ENCODE measurements around the gene THSD7A.

THSD7A gene

DNA sequence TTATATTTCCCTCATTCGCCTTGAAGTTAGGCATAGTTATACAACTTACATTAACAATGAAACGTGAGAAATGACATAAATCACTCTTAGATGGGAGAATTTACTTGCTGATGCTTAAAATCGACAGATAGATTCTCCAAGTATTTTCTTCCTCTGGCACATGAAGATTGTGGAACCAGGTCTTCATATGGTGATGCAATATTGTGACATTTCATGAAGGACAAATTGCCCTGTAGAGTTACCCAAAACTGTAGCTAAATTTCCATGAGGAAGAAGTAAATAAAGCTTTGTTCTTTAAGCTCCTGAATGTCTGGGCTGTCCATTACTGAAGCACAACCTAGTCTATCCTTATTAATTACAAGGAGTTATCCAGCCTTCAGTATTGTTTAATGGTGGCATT lies 353.1 kb downstream of the THSD7A start:
- Mint-ChIP-seq H3K36me3 (ENCODE audit: low read depth) (no peaks in the 10 kb centered on the region), H3K27me3 (ENCODE audit: low read depth) (no peaks in the 10 kb centered on the region), H3K27ac (no peak overlapping the region), H3K4me1 (ENCODE audit: low read depth) (no peaks in the 10 kb centered on the region), H3K9me3 (no peaks in the 10 kb centered on the region), H3K4me3 (no peak overlapping the region)
- no peak for DNase-seq (ENCODE audit: low spot score)

DNA sequence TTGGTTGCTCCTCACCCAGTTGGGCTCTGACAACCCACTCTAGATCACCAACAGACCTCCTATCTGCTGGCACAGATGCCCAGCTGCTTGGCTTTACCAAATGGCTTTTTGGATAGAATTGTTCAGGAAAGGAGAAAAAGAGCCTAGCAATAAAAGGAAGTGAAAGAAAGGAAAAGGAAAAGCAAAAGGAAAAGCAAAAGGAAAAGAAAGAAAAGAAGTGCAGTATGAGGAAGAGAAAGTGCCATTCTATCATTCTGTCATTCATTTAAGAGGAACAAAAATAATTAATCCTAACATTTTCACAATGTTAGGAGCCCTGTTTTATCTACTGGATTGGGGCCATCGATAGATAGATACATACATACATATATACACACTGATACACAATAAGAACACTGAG lies 353.6 kb downstream of the THSD7A start:
- Mint-ChIP-seq H3K4me1 (ENCODE audit: low read depth) (no peaks in the 10 kb centered on the region), H3K9me3 (no peaks in the 10 kb centered on the region), H3K27ac (no peak overlapping the region), H3K27me3 (ENCODE audit: low read depth) (no peaks in the 10 kb centered on the region), H3K4me3 (no peak overlapping the region), H3K36me3 (ENCODE audit: low read depth) (no peaks in the 10 kb centered on the region)
- DNase-seq (ENCODE audit: low spot score) = no peak

DNA sequence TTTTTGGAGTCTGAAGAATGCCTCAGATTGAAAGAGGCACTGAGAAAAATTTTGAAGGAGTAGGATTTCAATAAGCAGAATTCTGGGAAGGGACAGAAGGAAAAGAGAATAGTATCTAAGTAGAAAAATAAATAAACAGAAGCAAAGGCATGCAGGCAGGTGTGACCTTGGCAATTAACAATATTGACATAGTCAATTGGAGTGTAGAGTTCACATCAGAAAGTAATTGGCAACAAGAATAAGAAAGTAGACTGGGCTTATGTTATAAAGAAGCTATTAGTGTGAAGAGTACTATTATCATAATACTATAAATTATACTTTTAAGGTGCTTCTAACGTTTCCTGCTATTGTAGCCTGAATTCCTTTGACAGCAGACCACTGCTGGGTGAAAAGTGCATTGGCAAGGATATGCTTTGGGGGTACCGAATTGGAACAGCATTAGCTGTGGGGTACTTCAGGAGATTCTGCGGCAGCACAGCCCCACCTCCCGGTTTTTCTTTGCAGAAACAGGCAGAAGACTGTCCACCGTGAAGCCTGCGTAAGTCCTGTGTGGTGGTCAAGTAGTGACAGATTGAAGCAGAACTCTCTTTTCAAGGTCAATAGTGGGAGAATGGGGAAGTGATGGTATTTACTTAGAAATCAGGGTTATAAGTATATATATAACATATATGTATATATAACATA lies 357.0 kb downstream of the THSD7A start:
- Mint-ChIP-seq H3K36me3 (ENCODE audit: low read depth) (no peaks in the 10 kb centered on the region), H3K9me3 (no peaks in the 10 kb centered on the region), H3K4me1 (ENCODE audit: low read depth) (no peaks in the 10 kb centered on the region), H3K27ac (no peak overlapping the region), H3K27me3 (ENCODE audit: low read depth) (no peaks in the 10 kb centered on the region), H3K4me3 (no peak overlapping the region)
- DNase-seq (ENCODE audit: low spot score) = no peak

DNA sequence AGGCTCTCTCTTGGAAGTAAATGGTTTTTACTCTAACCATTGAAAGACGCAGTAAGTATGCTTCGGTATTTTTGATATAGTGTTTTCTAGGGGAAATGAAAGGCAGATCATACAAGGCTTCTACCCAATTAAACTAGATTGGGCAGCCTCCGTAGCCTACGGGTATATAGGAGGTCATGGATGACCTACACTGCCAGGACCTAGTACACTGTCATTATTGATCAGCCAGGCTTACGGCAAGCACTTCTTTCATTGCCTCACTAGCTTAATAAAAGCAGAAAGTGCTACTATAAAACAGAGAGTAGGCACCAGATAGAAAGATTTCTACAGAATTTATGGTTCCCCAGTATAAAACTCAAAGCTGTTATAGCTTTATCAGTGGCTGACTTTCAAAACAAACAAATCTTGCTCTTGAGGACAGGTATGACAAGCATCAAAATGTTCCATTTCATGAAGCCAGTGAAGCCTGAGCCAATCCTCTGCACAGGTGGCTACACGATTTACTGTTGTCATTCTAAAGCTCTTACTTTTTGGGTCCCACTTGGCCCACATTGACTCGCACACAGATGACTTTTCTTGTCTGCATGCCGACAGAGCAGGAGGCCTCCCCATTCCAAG lies 358.1 kb downstream of the THSD7A start:
- no peaks in the 10 kb centered on the region for H3K9me3 Mint-ChIP-seq
- no peaks in the 10 kb centered on the region for H3K36me3 Mint-ChIP-seq (ENCODE audit: low read depth)
- no peaks in the 10 kb centered on the region for H3K27me3 Mint-ChIP-seq (ENCODE audit: low read depth)
- DNase-seq (ENCODE audit: low spot score) = no peak
- no peak overlapping the region for H3K4me3 Mint-ChIP-seq
- no peak overlapping the region for H3K27ac Mint-ChIP-seq
- H3K4me1 Mint-ChIP-seq (ENCODE audit: low read depth) = no peaks in the 10 kb centered on the region

DNA sequence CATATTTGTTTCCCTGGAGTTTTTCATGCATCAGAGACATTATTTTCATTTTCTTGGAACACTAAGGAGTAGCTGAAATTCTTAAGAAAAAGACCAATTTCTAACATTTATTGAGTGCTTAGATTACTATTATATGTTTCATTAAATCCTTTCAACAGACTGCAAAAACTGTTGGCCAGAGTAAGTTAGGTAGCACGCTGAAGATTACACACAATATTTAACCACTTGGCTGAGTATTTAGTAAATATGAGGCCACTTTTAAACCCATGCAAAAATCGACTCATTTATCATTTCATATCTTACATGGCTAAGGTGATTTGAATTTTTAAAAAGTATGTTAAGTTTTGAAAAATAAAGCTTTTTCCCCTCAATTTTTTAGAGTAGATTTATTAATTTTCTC lies 358.8 kb downstream of the THSD7A start:
- H3K27ac Mint-ChIP-seq = no peak overlapping the region
- no peaks in the 10 kb centered on the region for H3K27me3 Mint-ChIP-seq (ENCODE audit: low read depth)
- no peaks in the 10 kb centered on the region for H3K36me3 Mint-ChIP-seq (ENCODE audit: low read depth)
- H3K4me1 Mint-ChIP-seq (ENCODE audit: low read depth) = no peaks in the 10 kb centered on the region
- H3K9me3 Mint-ChIP-seq = no peaks in the 10 kb centered on the region
- no peak for DNase-seq (ENCODE audit: low spot score)
- H3K4me3 Mint-ChIP-seq = no peak overlapping the region

DNA sequence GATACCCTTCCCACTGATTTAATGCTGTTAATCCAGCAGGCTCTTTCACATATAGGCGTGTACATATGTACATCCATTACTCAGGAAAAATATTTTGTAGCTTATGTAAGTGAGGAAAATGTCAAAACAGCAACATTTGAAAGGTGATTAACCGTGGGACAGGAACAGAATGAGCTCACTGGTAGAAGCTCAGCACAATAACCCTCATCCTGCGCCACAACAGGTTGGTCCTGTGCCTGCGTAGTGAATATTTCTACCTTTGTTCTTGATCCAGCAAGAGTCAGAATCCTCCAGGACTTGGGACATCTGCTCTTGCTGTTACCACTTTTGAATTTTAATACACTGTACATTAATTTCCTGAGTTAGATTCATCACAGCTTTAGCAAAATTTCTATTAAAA lies 359.4 kb downstream of the THSD7A start:
- no peak for DNase-seq (ENCODE audit: low spot score)
- no peak overlapping the region for H3K4me3 Mint-ChIP-seq
- H3K27ac Mint-ChIP-seq = no peak overlapping the region
- no peaks in the 10 kb centered on the region for H3K9me3 Mint-ChIP-seq
- no peaks in the 10 kb centered on the region for H3K27me3 Mint-ChIP-seq (ENCODE audit: low read depth)
- no peaks in the 10 kb centered on the region for H3K4me1 Mint-ChIP-seq (ENCODE audit: low read depth)
- no peaks in the 10 kb centered on the region for H3K36me3 Mint-ChIP-seq (ENCODE audit: low read depth)

DNA sequence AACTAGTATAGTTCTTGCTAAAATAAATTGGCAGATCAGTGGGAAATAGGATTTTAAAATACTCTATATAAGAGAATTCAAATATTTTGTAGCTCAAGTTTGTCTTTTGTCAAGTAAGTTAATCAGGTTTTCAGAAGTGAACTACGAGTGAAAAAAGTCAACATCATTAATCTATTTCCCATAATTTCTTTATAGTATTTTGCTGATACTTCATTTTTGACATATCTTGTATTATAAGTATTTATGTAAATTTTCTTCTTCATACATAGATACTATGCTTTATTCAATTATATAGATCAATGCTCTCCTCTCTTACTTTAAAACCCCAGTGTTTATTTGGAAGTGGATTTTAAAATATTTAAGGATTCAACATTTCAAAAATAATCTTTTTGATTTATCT lies 360.7 kb downstream of the THSD7A start:
- Mint-ChIP-seq H3K4me3 (no peak overlapping the region), H3K36me3 (ENCODE audit: low read depth) (no peaks in the 10 kb centered on the region)

DNA sequence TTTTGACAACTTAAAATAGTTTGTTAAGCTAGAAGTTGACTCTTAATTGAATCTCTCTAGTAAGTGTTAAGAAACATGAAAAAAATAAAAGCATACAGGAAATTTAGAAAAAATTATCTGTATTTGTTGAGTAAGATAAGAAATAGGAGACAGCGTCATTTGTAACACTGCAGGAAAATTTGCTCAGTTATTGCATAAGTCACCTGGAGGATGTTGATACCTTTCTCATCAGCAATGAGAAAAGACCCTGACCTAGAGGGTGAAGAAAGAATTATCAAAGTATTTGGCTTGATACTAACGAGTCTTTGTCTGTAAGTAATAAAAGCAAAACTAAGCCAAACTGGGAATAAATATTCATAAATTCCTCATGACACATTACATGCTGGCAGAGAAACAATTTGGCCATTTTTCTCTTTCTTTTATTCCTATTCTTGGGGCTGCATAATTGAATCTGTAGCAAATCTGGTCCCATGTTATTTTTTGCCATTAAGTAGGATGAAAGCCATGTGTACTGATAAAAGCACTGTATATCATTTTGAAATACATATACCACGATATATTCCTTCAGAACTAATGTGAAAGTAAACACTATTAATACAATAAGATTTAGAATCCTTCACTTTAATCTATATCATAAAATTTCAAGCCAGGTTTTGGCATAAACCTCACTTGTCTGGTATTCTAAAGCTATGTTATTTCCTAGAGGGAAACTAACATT lies 362.8 kb downstream of the THSD7A start:
- Mint-ChIP-seq H3K4me1 (ENCODE audit: low read depth) (no peaks in the 10 kb centered on the region), H3K27me3 (ENCODE audit: low read depth) (no peaks in the 10 kb centered on the region), H3K4me3 (no peak overlapping the region), H3K36me3 (ENCODE audit: low read depth) (no peaks in the 10 kb centered on the region), H3K9me3 (no peaks in the 10 kb centered on the region), H3K27ac (no peak overlapping the region)
- DNase-seq (ENCODE audit: low spot score) = no peak

More for the DNA sequence above, 360.7 kb downstream of the THSD7A start:
- no peaks in the 10 kb centered on the region for H3K4me1 Mint-ChIP-seq (ENCODE audit: low read depth)
- H3K27ac Mint-ChIP-seq = no peak overlapping the region
- DNase-seq (ENCODE audit: low spot score) = no peak
- H3K9me3 Mint-ChIP-seq = no peaks in the 10 kb centered on the region
- no peaks in the 10 kb centered on the region for H3K27me3 Mint-ChIP-seq (ENCODE audit: low read depth)

DNA sequence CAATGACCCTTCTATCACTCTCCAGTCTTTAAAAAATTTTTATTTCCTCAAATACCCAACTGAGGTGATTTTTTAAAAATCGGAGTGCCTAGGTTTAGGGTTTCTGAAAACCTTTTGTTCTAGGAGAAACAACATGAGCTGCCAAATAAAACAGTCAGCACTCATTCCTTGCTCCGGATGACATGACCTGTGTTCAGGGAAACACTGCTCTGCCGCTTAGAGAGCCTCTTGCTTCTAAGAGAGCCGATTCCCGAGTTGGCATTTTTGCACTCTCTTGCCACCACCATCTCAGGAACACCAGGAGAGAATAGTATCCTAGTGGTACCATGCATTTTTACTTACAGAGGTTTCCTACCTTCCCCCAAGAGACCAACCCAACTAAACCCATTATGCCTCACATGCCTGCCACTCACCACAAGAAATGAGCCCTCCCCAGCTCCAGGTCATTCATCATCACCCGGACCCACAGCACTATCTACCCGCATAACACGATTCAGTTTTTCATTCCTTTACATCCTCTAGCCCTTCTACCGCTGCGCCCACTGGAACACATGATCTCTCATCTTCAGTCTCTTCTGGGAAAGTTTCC lies 365.4 kb downstream of the THSD7A start:
- H3K4me1 Mint-ChIP-seq (ENCODE audit: low read depth) = no peaks in the 10 kb centered on the region
- no peaks in the 10 kb centered on the region for H3K9me3 Mint-ChIP-seq
- DNase-seq (ENCODE audit: low spot score) = no peak
- H3K27ac Mint-ChIP-seq = no peak overlapping the region
- H3K4me3 Mint-ChIP-seq = no peak overlapping the region
- no peaks in the 10 kb centered on the region for H3K36me3 Mint-ChIP-seq (ENCODE audit: low read depth)
- H3K27me3 Mint-ChIP-seq (ENCODE audit: low read depth) = no peaks in the 10 kb centered on the region

DNA sequence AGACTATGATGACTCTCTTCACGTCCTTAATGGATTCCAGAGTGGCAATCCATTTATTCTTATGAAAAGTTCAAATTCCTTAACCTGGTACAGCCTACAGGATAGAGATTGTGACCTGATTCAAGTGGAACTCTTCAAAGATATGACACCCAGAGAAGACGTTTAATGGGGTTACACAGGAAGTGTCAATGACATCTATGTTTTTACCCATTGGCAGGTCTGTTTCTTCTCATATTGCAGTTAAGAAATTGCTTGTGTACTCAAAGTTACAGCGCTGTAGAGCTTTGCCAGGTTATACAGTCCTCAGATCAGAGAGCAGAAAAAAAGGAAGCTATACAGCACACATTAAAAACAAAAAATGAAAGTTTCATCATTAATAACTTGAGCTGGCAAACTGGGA lies 367.4 kb downstream of the THSD7A start:
- H3K4me1 Mint-ChIP-seq (ENCODE audit: low read depth) = no peaks in the 10 kb centered on the region
- no peaks in the 10 kb centered on the region for H3K27me3 Mint-ChIP-seq (ENCODE audit: low read depth)
- H3K27ac Mint-ChIP-seq = no peak overlapping the region
- H3K4me3 Mint-ChIP-seq = no peak overlapping the region
- no peak for DNase-seq (ENCODE audit: low spot score)
- H3K36me3 Mint-ChIP-seq (ENCODE audit: low read depth) = no peaks in the 10 kb centered on the region
- H3K9me3 Mint-ChIP-seq = no peaks in the 10 kb centered on the region

DNA sequence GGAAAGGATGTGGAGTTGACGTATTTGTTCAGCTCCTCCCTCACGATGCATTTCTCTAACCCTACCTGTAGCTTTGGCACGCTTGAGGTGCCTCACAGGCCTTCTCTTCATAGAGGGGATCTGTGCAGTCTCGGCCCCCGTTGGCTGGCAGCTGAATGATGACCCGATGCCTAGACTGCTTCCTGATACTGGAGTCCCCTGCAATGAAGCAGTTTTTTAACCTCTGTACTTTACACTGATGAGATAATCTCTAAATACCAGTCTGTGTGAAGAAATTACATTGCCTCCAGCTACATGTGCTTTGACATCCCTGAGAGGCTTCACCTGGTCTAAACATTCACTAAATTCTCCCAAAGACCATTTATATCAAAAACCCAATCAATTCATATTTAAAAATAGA lies 370.1 kb downstream of the THSD7A start:
- no peak overlapping the region for H3K4me3 Mint-ChIP-seq
- no peaks in the 10 kb centered on the region for H3K36me3 Mint-ChIP-seq (ENCODE audit: low read depth)
- H3K27ac Mint-ChIP-seq = no peak overlapping the region
- no peak for DNase-seq (ENCODE audit: low spot score)
- H3K9me3 Mint-ChIP-seq = no peaks in the 10 kb centered on the region
- H3K27me3 Mint-ChIP-seq (ENCODE audit: low read depth) = no peaks in the 10 kb centered on the region
- H3K4me1 Mint-ChIP-seq (ENCODE audit: low read depth) = peaks cover 2% of the 10 kb centered on the region

DNA sequence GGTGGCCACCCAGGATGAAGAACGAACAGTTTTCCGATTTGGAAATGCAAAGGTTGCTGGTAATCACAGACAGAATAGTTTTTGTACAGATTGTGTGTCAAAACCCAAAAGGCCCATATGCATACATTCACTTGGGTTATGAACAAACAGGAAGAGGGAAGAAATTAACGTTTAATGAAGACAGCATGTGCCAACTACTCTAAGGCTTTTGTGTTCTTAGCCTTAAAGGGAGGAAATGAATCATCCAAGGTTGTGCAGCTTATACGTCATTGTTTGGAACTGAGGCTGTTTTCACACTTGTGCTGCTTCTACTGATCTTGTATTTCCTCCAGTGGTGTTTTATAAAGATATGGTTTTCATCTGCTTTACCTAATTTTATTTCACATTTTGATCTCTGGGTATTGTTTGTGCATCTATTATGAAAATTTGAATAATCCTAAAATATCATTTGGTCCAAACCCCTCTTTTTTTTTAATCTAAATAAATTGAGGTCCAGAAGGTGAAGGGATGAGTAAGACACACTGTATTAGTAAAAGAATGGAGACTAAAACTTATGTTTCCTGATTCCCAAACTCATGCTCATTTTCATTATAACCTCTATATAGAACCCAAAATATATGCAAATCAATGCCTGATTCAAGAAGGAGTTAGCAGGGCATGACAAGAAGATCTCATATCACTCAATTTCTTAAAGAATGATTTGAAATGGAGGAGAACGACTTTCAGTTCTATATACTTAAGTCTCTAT lies 373.1 kb downstream of the THSD7A start:
- H3K27ac Mint-ChIP-seq = no peak overlapping the region
- no peaks in the 10 kb centered on the region for H3K36me3 Mint-ChIP-seq (ENCODE audit: low read depth)
- DNase-seq (ENCODE audit: low spot score) = no peak
- H3K4me1 Mint-ChIP-seq (ENCODE audit: low read depth) = peaks cover 2% of the 10 kb centered on the region
- no peaks in the 10 kb centered on the region for H3K27me3 Mint-ChIP-seq (ENCODE audit: low read depth)
- no peaks in the 10 kb centered on the region for H3K9me3 Mint-ChIP-seq
- no peak overlapping the region for H3K4me3 Mint-ChIP-seq

DNA sequence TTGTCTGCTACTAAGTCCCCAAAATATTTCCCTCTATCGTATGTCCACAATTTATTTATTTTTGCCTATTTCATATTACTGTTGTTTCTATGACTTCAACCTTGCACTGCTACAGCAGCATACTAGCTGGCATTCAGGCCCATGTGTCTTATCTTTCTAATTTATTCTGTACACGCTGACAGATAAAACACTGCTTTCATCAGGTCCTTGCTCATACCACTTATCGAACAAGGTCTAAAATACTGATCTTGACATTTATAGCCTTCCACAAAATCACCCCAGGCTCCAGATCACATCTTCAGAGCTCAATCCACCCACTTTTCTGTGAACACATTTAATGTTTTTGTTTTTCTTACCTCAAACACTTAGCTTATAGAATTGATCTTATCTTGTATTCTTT lies 374.6 kb downstream of the THSD7A start:
- H3K9me3 Mint-ChIP-seq = no peaks in the 10 kb centered on the region
- no peak overlapping the region for H3K27ac Mint-ChIP-seq
- no peak overlapping the region for H3K4me3 Mint-ChIP-seq
- no peaks in the 10 kb centered on the region for H3K36me3 Mint-ChIP-seq (ENCODE audit: low read depth)
- no peak for DNase-seq (ENCODE audit: low spot score)
- H3K27me3 Mint-ChIP-seq (ENCODE audit: low read depth) = no peaks in the 10 kb centered on the region
- peaks cover 2% of the 10 kb centered on the region for H3K4me1 Mint-ChIP-seq (ENCODE audit: low read depth)

DNA sequence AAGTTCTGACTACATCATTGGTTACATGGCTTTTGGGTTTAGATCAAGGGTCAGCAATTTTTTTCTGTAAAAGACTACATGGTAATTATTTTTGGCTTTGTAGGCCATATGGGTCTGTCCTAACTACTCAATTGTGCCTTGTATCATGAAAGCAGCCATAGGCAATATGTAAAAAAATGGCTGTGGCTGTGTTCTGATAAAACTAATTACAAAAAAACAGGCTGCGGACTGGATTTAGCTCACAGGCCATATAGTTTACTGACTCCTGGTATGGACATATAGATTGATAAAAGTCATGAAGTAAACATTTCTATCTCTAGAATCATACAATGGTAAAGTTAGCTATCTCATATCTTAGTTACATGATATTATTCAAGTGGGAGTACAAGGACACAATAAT lies 375.4 kb downstream of the THSD7A start:
- H3K9me3 Mint-ChIP-seq = no peaks in the 10 kb centered on the region
- no peaks in the 10 kb centered on the region for H3K27me3 Mint-ChIP-seq (ENCODE audit: low read depth)
- DNase-seq (ENCODE audit: low spot score) = no peak
- no peaks in the 10 kb centered on the region for H3K36me3 Mint-ChIP-seq (ENCODE audit: low read depth)
- peaks cover 2% of the 10 kb centered on the region for H3K4me1 Mint-ChIP-seq (ENCODE audit: low read depth)
- no peak overlapping the region for H3K4me3 Mint-ChIP-seq
- no peak overlapping the region for H3K27ac Mint-ChIP-seq
